ELF-1 (cell line): ENCODE results near the gene LTO1.
A peak's percentile ranks its signal among the peaks of the same experiment; 100 is the strongest.

Source experiments
- DNase-seq: peaks from one replicate; pipeline ENCODE4 v3.0.0-alpha.2; 2016; ENCODE audit warnings: low read depth, low spot score

The LTO1 gene

DNA sequence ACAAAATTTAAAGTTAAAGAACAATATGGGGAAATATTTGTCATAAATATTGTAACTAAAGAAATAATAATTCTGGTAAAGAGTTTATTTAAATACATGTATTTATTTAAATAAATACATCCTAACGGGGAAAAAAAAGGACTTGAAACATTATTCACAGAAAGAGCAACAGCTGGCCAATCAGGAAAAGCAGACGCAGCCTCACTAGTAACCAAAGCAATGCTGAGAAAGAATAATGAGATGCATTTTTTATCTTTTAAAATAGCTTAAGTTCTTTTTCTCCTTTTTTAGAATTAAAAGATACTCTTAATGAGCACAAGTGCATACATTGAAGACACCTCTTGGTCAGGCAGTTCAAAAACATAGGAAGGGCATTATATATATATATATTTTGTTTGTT lies 2.6 kb upstream of the LTO1 start:
- DNase-seq, result no peak

DNA sequence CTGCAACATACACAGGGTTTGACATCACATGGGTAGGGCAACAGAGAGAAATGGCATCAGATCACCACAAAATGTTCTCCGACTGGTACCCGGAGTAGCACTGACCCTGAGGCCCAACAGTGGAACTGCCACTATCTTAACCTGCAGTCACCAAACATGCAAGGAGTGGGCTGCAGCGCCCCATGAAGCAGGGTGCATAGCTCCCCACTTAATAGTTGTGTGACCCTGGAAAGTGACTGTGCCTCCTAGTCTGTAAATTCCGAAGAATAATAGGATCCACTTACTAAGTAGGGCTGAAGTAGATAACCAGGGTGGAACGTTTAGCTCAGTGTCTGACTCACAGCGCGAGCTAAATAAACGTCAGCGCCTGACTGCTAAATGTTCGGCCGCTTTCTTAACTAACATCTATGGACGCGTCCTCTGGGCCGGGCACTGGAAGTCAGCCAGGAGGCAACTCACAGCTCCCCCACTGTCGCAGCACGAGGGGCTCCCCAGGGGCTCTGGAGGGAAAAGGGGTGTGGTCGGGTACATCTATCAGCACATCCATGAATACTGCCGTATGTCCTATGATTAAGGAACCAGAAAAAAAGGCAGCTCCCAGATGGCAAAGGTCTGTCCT lies 777 bp downstream of the LTO1 start:
- no peak for DNase-seq

DNA sequence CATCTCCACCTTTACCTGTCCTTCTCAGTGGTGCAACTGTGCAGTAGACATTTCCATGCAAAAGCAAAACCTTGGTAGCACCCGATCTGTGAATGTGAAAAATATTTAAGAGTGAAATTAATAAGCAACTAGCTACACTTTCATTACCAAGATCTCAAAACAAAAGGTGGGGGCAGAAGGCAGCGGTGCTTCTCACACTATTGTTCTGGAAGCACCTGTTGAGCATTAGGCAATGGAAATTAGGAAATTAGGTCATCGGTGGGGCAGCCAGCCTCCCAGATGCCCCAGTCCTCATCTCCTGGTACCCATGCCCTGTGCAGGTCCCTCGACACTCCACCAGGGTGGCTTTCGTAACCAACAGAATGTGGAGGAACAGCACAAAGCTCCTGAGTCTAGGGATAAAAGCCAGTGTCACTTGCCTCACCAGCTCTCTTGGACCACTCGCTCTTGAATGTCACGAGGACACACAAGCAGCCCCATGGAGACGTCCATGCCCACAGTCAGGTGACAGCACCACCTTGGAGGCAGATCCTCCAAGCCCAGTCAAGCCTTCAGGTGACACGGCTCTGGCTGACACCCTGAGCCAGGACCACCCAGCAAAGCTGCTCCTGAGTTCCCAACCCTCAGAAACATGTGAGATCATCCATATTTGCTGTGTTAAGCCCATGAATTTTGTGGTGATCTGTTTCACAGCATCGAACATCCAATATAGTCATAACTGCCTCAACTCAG lies 3.3 kb downstream of the LTO1 start:
- DNase-seq, result no peak

DNA sequence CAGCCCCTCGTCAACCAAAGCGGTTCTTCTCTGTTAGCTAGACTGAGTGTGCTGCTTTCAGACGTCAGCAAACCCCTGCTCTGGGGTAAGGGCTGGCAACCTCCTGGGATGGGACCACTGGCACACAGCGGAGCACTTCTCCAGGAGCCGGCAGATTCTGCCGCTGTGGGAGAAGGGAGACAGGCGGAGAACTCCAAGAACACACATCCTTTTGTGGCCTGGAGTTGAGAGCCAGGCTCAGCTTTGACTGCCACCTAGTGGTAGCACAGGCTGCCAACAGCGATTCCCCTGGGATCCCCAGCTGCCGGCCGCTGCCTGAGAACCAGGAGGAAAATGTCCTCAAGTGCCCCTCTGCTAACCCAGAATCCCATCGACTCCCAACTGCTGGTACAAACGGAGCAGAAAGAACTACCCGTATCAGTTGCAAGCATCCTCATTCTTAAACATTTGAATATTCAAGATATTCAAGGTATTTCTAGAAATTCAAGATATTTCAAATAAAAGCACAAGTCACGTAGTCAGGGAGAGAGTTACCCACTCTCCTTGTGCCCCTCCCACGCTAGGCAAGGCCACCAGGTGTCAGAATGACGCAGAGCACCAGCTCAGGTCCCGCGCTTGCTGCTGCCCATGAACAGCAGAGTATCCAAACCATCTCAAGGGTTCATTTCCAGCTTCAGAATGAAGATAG lies 4.9 kb downstream of the LTO1 start:
- DNase-seq, result peak; percentile 96

- DNase-seq, result no peak
These were observed 5.7 kb downstream of the LTO1 start for GRCh38 chr11:69669486-69669885.

DNA sequence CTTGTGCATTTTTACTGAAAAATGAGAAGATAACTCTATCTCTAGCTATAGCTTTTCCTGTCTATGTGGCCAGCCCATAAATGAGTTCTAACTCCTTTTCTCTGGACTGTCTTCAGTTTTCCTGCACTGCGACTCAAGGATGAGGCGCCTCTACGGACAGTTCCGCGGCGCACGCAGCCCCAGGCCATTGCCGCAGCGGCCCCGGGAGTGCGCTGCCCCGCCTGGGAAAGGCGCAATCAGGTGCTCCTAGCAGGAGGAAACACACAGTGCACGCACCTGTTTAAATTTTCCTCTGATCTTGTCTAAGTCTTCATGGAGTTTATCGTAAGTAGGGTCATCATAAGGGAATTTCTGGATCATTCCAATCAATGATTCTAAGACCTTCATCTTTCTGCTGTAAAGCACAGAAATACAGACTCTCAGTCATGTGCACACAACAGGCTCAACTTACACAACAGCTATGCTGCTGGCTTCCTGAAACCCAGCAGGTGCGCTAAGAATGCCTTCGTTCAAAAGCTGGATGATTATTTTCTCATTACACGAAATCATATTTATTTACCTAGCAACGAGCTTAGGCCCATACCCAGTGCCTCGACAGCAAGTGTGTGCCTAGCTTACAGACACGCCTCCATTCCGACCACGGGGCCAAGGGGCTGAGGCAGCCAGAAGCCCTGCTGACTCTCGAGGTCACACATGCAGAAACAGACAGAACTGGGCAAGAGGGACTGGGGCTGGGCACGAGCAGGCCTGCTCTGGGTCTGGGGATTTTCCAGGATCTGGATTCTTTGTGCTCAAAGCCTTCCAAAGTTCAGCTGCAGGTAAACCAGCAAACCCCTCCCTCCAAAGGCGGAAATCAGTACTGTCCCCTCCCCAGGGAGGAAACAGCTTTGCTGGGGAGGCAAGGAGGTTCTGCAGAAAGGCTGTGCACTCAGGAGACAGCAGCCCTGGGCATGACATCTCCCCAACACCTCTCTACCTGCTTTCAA lies 7.2 kb downstream of the LTO1 start:
- no peak for DNase-seq

DNA sequence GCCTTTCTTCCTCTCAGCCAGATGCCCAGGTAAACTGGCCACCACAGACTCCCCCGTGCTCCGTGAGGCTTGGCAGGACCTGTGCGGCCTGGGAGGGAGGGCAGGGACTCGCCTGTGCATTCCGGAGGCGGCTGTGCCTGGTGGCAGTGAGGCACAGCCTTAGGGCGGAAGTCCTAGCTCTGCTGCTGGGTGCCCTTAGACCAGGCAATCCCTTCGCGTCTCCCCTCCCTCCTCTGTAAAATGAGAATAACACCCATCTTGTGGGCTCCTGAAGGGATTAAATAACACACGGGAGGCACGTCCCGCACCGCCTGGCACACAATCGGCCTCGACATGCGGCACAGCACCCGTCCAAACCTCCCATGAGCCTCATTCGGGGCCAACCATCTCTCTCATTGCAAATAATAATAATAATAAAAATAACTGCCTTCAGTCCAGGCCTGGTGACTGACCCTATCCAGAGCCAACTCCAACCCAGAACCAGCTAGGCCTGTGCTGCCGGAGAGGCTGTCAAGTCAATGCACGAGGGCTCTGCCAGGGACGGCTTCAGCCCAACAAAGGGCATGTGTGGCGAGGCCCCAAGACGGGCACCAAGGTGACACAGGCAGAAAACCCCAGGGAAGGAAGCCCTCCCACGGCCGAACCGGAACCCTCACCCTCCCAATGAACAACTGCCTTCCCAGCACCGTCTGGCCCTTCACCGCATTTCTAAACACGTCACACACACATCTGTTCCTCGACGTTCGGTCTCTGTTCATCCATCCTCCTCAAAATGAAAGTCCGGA lies 8.2 kb downstream of the LTO1 start:
- DNase-seq, result no peak

DNA sequence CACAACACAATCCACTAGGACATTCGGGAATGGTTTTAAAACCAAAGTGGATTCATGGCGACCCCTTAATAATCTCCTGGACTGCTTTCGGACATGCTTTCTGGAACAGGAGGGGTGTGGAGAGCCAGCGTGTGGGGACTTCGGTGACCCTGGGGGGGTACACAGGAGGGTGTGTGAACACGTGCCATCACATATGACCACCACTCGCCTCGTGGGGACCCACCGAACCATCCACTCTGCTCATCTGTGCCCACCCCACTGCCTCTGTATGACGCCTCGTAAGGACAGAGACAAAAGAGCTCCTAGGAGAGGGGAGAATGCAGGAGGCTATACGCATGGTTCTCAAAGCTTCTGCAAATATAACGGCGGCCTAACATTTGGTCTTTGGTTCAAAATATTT lies 8.9 kb downstream of the LTO1 start:
- no peak for DNase-seq

DNA sequence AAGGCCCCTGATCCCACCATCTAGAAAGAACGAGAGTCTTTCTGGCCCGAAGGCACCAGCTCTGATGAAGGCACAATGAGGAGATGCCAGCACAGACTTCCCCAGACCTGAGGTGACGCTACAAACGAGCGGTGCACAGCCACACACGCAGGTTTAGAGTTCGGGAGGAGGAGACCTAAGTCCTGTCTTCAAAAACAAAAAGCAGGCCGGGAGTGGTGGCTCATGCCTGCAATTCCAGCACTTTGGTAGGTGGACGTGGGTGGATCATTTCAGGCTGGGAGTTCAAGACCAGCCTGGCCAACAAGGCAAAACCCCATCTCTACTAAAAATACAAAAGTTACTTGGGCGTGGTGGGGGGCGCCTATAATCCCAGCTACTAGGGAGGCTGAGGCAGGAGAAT lies 9.5 kb downstream of the LTO1 start:
- no peak for DNase-seq

DNA sequence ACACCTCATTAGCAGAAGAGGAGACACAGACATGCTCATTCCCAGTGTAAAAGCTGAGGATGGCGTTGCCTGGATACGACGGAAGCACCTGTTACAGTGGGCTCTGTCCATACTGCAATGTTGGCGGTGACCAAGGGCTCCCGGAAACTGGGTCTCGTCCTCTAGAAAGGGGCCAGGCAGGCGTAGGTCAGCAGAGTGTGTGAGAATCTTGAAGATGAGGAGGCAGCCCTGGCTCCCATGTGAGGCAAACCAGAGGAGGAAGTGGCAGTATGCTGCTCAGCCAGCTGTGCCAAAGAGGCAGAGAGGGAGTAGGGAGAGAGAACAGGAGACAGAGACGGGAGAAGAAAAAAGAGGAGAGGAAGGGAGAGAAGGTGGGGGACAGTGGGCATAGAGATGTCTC lies 10.3 kb downstream of the LTO1 start:
- no peak for DNase-seq

GRCh38 chr11:69664103-69664775 lies 10.9 kb downstream of the LTO1 start:
- DNase-seq, result no peak

GRCh38 chr11:69663326-69663725 lies 11.8 kb downstream of the LTO1 start:
- DNase-seq, result no peak

DNA sequence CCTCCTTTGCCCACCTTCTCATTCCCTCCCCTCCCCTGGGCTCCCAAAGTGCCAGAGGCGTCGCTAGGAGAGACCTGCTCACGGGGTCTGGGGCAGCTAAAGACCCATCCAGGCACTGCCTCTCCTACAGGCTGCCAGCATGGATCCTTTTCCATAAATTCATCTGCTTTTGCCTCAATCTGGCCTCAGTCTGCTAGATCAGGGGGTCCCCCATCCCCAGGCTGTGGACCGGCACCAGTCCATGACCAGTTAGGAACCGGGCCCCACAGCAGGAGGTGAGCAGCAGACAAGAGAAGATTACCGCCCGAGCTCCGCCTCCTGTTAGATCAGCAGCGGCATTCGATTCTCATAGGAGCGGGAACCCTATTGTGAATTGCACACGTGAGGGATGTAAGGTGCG lies 12.3 kb downstream of the LTO1 start:
- no peak for DNase-seq

GRCh38 chr11:69662021-69662698 lies 13.0 kb downstream of the LTO1 start:
- peak; percentile 43 for DNase-seq

DNA sequence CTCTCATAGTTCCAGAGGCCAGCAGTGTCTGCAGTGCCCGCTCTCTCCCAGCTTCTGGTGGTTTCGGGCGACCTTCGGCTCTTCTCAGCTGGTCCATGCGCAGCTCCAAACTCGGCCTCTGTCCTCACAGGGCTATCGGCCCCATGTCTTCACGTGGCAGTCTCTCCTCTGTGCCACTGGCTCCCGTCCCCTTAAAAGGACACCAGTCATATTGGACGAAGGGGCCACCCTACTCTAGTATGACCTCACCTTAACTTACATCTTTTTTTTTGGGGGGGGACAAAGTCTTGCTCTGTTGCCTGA lies 13.8 kb downstream of the LTO1 start:
- DNase-seq, result no peak

DNA sequence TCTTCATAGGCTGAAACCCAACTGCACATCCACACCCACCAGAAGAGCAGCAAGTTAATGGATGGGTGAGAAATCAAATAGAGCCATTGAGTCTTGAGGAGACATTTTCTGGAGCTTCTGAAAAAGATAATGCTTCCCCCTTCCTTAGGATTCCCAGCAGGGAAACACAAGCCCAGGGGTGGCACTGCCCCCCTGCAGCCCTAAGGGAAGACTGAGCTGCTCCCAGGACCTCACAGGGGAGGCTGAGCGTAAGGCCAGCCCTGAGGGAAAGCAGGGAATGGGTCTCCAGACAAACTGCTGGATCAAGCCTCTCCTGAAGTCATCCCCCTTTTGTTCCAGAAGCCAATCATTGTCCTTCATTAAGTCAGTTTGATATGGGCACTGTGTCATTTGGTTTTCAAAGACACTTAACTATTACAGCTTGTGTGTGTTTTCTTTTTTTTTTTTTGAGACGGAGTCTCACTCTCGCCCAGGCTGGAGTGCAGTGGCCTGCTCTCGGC lies 15.1 kb downstream of the LTO1 start:
- no peak for DNase-seq

- DNase-seq, result no peak
These were observed 15.6 kb downstream of the LTO1 start for GRCh38 chr11:69659591-69659990.

GRCh38 chr11:69658626-69659450 lies 16.3 kb downstream of the LTO1 start:
- no peak for DNase-seq
